ENCODE results near the gene TNK1.

- TF ChIP-seq CTCF (IDR thresholded peaks at IDR 0.05), result no peak
- TF ChIP-seq POLR2A (IDR thresholded peaks at IDR 0.05), result no peak
Observed at GRCh38 chr17:7403043-7403726, 22.3 kb downstream of the TNK1 start.

Data from testis (tissue), 2 donors.